WTC11 (cell line): ENCODE data around the gene NMU.
"Not testable (repeated sequence)": the region's sequence is repeated elsewhere in the genome, so short reads cannot be mapped to it uniquely, and the experiment has no call there.

Source experiments
- CREB1 ChIP-seq: sonication (generic); formaldehyde crosslinking; IDR thresholded peaks from 2 replicates; pipeline ENCODE4 v1.8.0; 2023; ENCODE audit warnings: mild to moderate bottlenecking, missing genetic modification reagents
- ELF4 ChIP-seq: sonication (generic); formaldehyde crosslinking; IDR thresholded peaks from 2 replicates; pipeline ENCODE4 v1.8.1; 2022; ENCODE audit warnings: low read depth, mild to moderate bottlenecking, moderate library complexity, missing genetic modification reagents
- ETV6 ChIP-seq: sonication (generic); formaldehyde crosslinking; IDR thresholded peaks from 2 replicates; pipeline ENCODE4 v1.8.1; 2022; ENCODE audit warnings: mild to moderate bottlenecking, missing genetic modification reagents
- JUN ChIP-seq: sonication (generic); formaldehyde crosslinking; IDR thresholded peaks from 2 replicates; pipeline ENCODE4 v1.8.0; 2023; ENCODE audit warnings: mild to moderate bottlenecking, missing genetic modification reagents
- PREB ChIP-seq: sonication (generic); formaldehyde crosslinking; IDR thresholded peaks from 2 replicates; pipeline ENCODE4 v1.8.1; 2022; ENCODE audit warnings: mild to moderate bottlenecking, missing genetic modification reagents, moderate library complexity, borderline replicate concordance
- SP1 ChIP-seq: sonication (generic); formaldehyde crosslinking; conservative IDR thresholded peaks from 2 replicates; pipeline ENCODE4 v1.8.1; 2022; ENCODE audit warnings: missing genetic modification reagents
- USF1 ChIP-seq: sonication (generic); formaldehyde crosslinking; IDR thresholded peaks from 2 replicates; pipeline ENCODE4 v1.8.0; 2022; ENCODE audit warnings: mild to moderate bottlenecking, missing genetic modification reagents
- USF2 ChIP-seq: sonication (generic); formaldehyde crosslinking; IDR thresholded peaks from 2 replicates; pipeline ENCODE4 v1.8.1; 2023; ENCODE audit warnings: mild to moderate bottlenecking, missing genetic modification reagents, moderate library complexity
- TF ChIP-seq, protein P1 (sequence below): fragments of 200-600 bp; IDR thresholded peaks from 2 replicates; pipeline ENCODE4 v1.8.0; 2022; ENCODE audit warnings: antibody characterized with exemption
- TF ChIP-seq, protein P2 (sequence below): sonication (generic); formaldehyde crosslinking; IDR thresholded peaks from 2 replicates; pipeline ENCODE4 v1.8.1; 2022; ENCODE audit warnings: mild to moderate bottlenecking, moderate library complexity, missing genetic modification reagents
- TF ChIP-seq, protein P3 (sequence below): sonication (generic); formaldehyde crosslinking; IDR thresholded peaks from 2 replicates; pipeline ENCODE4 v1.8.0; 2022; ENCODE audit warnings: mild to moderate bottlenecking, missing genetic modification reagents

DNA sequence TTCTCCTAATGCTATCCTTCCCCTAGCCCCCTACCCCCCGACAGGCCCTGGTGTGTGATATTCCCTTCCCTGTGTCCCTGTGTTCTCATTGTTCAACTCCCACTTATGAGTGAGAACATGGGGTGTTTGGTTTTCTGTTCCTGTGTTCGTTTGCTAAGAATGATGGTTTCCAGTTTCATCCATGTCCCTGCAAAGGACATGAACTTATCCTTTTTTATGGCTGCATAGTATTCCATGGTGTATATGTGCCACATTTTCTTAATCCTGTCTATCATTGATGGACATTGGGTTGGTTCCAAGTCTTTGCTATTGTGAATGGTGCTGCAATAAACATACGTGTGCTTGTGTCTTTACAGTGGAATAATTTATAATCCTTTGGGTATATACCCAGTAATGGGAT is 46.7 kb upstream of the NMU start:
- TF ChIP-seq, protein P1, sequence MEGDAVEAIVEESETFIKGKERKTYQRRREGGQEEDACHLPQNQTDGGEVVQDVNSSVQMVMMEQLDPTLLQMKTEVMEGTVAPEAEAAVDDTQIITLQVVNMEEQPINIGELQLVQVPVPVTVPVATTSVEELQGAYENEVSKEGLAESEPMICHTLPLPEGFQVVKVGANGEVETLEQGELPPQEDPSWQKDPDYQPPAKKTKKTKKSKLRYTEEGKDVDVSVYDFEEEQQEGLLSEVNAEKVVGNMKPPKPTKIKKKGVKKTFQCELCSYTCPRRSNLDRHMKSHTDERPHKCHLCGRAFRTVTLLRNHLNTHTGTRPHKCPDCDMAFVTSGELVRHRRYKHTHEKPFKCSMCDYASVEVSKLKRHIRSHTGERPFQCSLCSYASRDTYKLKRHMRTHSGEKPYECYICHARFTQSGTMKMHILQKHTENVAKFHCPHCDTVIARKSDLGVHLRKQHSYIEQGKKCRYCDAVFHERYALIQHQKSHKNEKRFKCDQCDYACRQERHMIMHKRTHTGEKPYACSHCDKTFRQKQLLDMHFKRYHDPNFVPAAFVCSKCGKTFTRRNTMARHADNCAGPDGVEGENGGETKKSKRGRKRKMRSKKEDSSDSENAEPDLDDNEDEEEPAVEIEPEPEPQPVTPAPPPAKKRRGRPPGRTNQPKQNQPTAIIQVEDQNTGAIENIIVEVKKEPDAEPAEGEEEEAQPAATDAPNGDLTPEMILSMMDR = not testable (repeated sequence)
- TF ChIP-seq CREB1 (CRISPR knock-in tag); SP1; USF1; JUN (CRISPR knock-in tag); ETV6; ELF4; PREB (CRISPR knock-in tag); USF2 (CRISPR knock-in tag): not testable (repeated sequence)
- TF ChIP-seq, protein P2, sequence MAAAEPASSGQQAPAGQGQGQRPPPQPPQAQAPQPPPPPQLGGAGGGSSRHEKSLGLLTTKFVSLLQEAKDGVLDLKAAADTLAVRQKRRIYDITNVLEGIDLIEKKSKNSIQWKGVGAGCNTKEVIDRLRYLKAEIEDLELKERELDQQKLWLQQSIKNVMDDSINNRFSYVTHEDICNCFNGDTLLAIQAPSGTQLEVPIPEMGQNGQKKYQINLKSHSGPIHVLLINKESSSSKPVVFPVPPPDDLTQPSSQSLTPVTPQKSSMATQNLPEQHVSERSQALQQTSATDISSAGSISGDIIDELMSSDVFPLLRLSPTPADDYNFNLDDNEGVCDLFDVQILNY (CRISPR knock-in tag) = not testable (repeated sequence)
- TF ChIP-seq, protein P3, sequence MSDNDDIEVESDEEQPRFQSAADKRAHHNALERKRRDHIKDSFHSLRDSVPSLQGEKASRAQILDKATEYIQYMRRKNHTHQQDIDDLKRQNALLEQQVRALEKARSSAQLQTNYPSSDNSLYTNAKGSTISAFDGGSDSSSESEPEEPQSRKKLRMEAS (CRISPR knock-in tag) = not testable (repeated sequence)
